Central memory CD8-positive, alpha-beta T cell (primary cell): Measurements from ENCODE around the gene RFX6.

Source experiments
- ATAC-seq: fragments of 150-1000 bp; cut with Tn5 transposase; replicated peaks from 2 replicates; pipeline ENCODE4 v1.10.0; 2022; ENCODE audit warnings: mild to moderate bottlenecking, moderate FRiP score, moderate number of reproducible peaks; ENCODE audit not compliant: poor library complexity, severe bottlenecking; ENCODE audit errors: extremely low read depth
- DNase-seq, 2 donors: peaks; one replicate each; pipeline ENCODE4 v3.0.0; 2021; ENCODE audit warnings: low spot score in 2 of 2
- H3K27ac Mint-ChIP-seq: one replicate; pipeline ENCODE4 v1.8.0; 2022; ENCODE audit warnings: low read depth, mild to moderate bottlenecking, moderate library complexity, mixed read lengths
- H3K27me3 Mint-ChIP-seq: one replicate; pipeline ENCODE4 v1.8.0; 2022; ENCODE audit warnings: mixed read lengths
- H3K36me3 Mint-ChIP-seq: one replicate; pipeline ENCODE4 v1.8.0; 2022; ENCODE audit warnings: mild to moderate bottlenecking, moderate library complexity, mixed read lengths; ENCODE audit not compliant: insufficient read depth
- H3K4me1 Mint-ChIP-seq: one replicate; pipeline ENCODE4 v1.8.0; 2022; ENCODE audit warnings: mixed read lengths
- H3K4me3 Mint-ChIP-seq: one replicate; pipeline ENCODE4 v1.8.0; 2022; ENCODE audit warnings: mild to moderate bottlenecking, moderate library complexity, mixed read lengths
- H3K9me3 Mint-ChIP-seq: one replicate; pipeline ENCODE4 v1.8.0; 2022; ENCODE audit warnings: mixed read lengths

Gene RFX6

GRCh38 chr6:116954938-116955337 is 77.9 kb downstream of the RFX6 start:
- Mint-ChIP-seq H3K4me3 (no peak overlapping the region), H3K4me1 (no peaks in the 10 kb centered on the region), H3K36me3 (no peaks in the 10 kb centered on the region), H3K27ac (no peak overlapping the region), H3K9me3 (peaks cover 4% of the 10 kb centered on the region), H3K27me3 (no peaks in the 10 kb centered on the region)
- DNase-seq = no peak
- ATAC-seq = no peak

- H3K27me3 Mint-ChIP-seq = no peaks in the 10 kb centered on the region
- DNase-seq (no peak), ATAC-seq (no peak)
- H3K9me3 Mint-ChIP-seq = peaks cover 4% of the 10 kb centered on the region
- H3K27ac Mint-ChIP-seq = no peak overlapping the region
- H3K36me3 Mint-ChIP-seq = no peaks in the 10 kb centered on the region
- no peak overlapping the region for H3K4me3 Mint-ChIP-seq
- H3K4me1 Mint-ChIP-seq = no peaks in the 10 kb centered on the region
These were observed 78.7 kb downstream of the RFX6 start for GRCh38 chr6:116955773-116956172.

GRCh38 chr6:116963972-116964371 is 86.9 kb downstream of the RFX6 start:
- Mint-ChIP-seq H3K9me3 (no peaks in the 10 kb centered on the region), H3K36me3 (no peaks in the 10 kb centered on the region), H3K27me3 (peaks cover 6% of the 10 kb centered on the region), H3K4me3 (no peak overlapping the region), H3K4me1 (no peaks in the 10 kb centered on the region), H3K27ac (no peak overlapping the region)
- DNase-seq (no peak), ATAC-seq (no peak)

- Mint-ChIP-seq H3K27me3 (peaks cover 6% of the 10 kb centered on the region), H3K36me3 (no peaks in the 10 kb centered on the region), H3K4me1 (no peaks in the 10 kb centered on the region), H3K4me3 (no peak overlapping the region), H3K9me3 (no peaks in the 10 kb centered on the region), H3K27ac (no peak overlapping the region)
- ATAC-seq = no peak
- DNase-seq = no peak
These were observed 89.9 kb downstream of the RFX6 start for GRCh38 chr6:116966675-116967576.

- DNase-seq (no peak), ATAC-seq (peak; percentile 28)
- H3K9me3 Mint-ChIP-seq = no peaks in the 10 kb centered on the region
These were observed 92.3 kb downstream of the RFX6 start for GRCh38 chr6:116969211-116969863.

GRCh38 chr6:116971959-116972358 is 94.9 kb downstream of the RFX6 start:
- no peaks in the 10 kb centered on the region for H3K27me3 Mint-ChIP-seq
- no peaks in the 10 kb centered on the region for H3K4me1 Mint-ChIP-seq
- no peaks in the 10 kb centered on the region for H3K36me3 Mint-ChIP-seq
- ATAC-seq (no peak), DNase-seq (no peak)
- H3K4me3 Mint-ChIP-seq = no peak overlapping the region
- no peak overlapping the region for H3K27ac Mint-ChIP-seq
- no peaks in the 10 kb centered on the region for H3K9me3 Mint-ChIP-seq

More at GRCh38 chr6:116969211-116969863, 92.3 kb downstream of the RFX6 start:
- Mint-ChIP-seq H3K4me3 (no peak overlapping the region), H3K4me1 (no peaks in the 10 kb centered on the region), H3K27ac (no peak overlapping the region), H3K36me3 (no peaks in the 10 kb centered on the region), H3K27me3 (no peaks in the 10 kb centered on the region)

GRCh38 chr6:116973976-116974375 is 96.9 kb downstream of the RFX6 start:
- no peak for DNase-seq
- no peaks in the 10 kb centered on the region for H3K27me3 Mint-ChIP-seq
- H3K36me3 Mint-ChIP-seq = no peaks in the 10 kb centered on the region
- H3K27ac Mint-ChIP-seq = no peak overlapping the region
- no peak overlapping the region for H3K4me3 Mint-ChIP-seq
- no peak for ATAC-seq
- no peaks in the 10 kb centered on the region for H3K4me1 Mint-ChIP-seq
- no peaks in the 10 kb centered on the region for H3K9me3 Mint-ChIP-seq

GRCh38 chr6:116974526-116975316 is 97.7 kb downstream of the RFX6 start:
- no peak for DNase-seq
- Mint-ChIP-seq H3K4me1 (no peaks in the 10 kb centered on the region), H3K4me3 (no peak overlapping the region), H3K9me3 (no peaks in the 10 kb centered on the region), H3K36me3 (no peaks in the 10 kb centered on the region), H3K27ac (no peak overlapping the region), H3K27me3 (no peaks in the 10 kb centered on the region)
- no peak for ATAC-seq

GRCh38 chr6:116975600-116975999 is 98.6 kb downstream of the RFX6 start:
- H3K4me3 Mint-ChIP-seq = no peak overlapping the region
- ATAC-seq = no peak
- H3K4me1 Mint-ChIP-seq = no peaks in the 10 kb centered on the region
- H3K9me3 Mint-ChIP-seq = no peaks in the 10 kb centered on the region
- no peak for DNase-seq
- H3K36me3 Mint-ChIP-seq = no peaks in the 10 kb centered on the region
- H3K27ac Mint-ChIP-seq = no peak overlapping the region
- H3K27me3 Mint-ChIP-seq = no peaks in the 10 kb centered on the region

GRCh38 chr6:116979560-116979959 is 102.5 kb downstream of the RFX6 start:
- Mint-ChIP-seq H3K4me3 (no peak overlapping the region), H3K27ac (no peak overlapping the region), H3K4me1 (no peaks in the 10 kb centered on the region), H3K36me3 (no peaks in the 10 kb centered on the region), H3K9me3 (no peaks in the 10 kb centered on the region), H3K27me3 (no peaks in the 10 kb centered on the region)
- ATAC-seq = no peak
- no peak for DNase-seq
